HG02884 (cell line): ENCODE data around the gene DIRAS2.

ENCODE experiments used
- ATAC-seq: cut with Tn5 transposase; IDR thresholded peaks from one replicate; pipeline ENCODE4 v1.9.1; 2021; ENCODE audit warnings: mild to moderate bottlenecking, moderate library complexity; ENCODE audit not compliant: unreplicated experiment

DIRAS2 gene

GRCh38 chr9:90613502-90613901, 29.1 kb downstream of the DIRAS2 start:
- no peak for ATAC-seq

GRCh38 chr9:90612957-90613356, 29.7 kb downstream of the DIRAS2 start:
- no peak for ATAC-seq

GRCh38 chr9:90611568-90611967, 31.1 kb downstream of the DIRAS2 start:
- ATAC-seq: no peak

GRCh38 chr9:90611121-90611520, 31.5 kb downstream of the DIRAS2 start:
- ATAC-seq: no peak

GRCh38 chr9:90607701-90608516, 34.7 kb downstream of the DIRAS2 start:
- ATAC-seq: no peak

- ATAC-seq: no peak
Measured at GRCh38 chr9:90600029-90600428, 42.6 kb downstream of the DIRAS2 start.

- ATAC-seq: no peak
Measured at GRCh38 chr9:90598191-90598590, 44.4 kb downstream of the DIRAS2 start.

- no peak for ATAC-seq
Measured at GRCh38 chr9:90593646-90594045, 49.0 kb downstream of the DIRAS2 start.

- no peak for ATAC-seq
Measured at GRCh38 chr9:90580576-90580975, 62.0 kb downstream of the DIRAS2 start.

GRCh38 chr9:90579181-90579580, 63.4 kb downstream of the DIRAS2 start:
- no peak for ATAC-seq

GRCh38 chr9:90578126-90578815, 64.4 kb downstream of the DIRAS2 start:
- ATAC-seq: no peak

- ATAC-seq: no peak
Measured at GRCh38 chr9:90569511-90569910, 73.1 kb downstream of the DIRAS2 start.

GRCh38 chr9:90568667-90569066, 74.0 kb downstream of the DIRAS2 start:
- ATAC-seq: no peak

- ATAC-seq: no peak
Measured at GRCh38 chr9:90562229-90562628, 80.4 kb downstream of the DIRAS2 start.
